OCI-M1 (cell line): ENCODE measurements around the gene ARSJ.
"Not testable (repeated sequence)": the region's sequence is repeated elsewhere in the genome, so short reads cannot be mapped to it uniquely, and the experiment has no call there.

Experiments used
- DNase-seq: peaks from one replicate; lab custom pipeline; 2025; lab: John Stamatoyannopoulos, UW

Gene ARSJ

DNA sequence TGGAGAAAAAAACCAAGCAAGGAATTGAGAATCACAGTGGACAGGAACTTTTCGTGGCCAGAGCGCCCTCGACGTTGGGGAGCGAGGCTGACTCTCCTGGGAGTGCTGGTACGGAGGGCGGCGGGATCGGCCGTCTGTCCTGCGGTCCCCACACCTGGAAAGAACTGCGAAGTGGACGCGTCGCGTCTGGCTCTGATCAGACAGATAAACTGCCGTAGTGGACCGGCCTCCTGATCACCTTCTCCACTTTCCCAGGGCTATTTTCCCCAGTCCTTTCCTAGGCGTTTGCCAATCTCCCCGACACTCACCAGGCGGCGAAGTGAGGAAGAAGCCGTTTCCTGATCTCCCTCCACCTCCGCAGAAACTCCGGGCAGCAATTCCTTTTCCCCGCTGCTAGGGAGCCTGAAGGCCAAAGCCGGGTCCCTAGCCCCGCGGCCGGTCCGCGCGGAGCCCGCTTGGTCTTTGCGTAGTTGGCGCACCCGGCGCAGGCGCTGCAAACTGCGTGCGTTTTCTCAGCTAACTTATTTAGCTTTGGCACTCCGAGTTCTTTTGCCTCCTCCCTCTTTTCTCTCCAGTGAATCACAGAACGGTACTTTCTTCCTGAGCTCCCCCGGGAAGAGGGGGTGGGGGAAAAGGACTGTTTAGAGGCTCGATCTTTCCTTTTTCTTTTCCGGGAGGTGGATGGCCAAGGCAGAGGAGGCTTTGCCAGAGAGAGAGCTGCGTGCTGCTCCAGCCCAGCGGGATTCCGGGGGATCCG lies at the start of gene ARSJ:
ARSJ (minus strand) TSS at position 500 of the 757 bp plus-strand sequence. CDS start 813 bp downstream, outside the sequence.
- no peak for DNase-seq

DNA sequence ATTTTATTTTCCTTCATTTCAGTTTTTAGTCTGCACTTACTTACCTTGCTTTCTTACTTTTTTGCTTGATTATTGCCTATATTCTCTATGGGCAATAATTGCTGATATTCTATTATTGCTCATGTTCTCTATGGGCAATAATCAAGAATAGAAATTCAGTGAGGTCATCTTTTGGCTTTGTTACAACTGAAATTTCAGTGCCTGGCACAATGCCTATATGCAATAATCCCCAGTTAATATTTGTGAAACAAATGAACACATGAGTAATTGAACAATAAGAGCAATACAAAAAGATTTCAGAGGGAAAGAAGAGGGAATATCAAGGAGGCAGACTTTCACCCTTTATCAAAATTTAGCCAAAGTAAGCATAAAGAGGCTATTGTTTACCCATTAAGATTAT lies 48.6 kb upstream of the ARSJ start:
- DNase-seq = no peak

DNA sequence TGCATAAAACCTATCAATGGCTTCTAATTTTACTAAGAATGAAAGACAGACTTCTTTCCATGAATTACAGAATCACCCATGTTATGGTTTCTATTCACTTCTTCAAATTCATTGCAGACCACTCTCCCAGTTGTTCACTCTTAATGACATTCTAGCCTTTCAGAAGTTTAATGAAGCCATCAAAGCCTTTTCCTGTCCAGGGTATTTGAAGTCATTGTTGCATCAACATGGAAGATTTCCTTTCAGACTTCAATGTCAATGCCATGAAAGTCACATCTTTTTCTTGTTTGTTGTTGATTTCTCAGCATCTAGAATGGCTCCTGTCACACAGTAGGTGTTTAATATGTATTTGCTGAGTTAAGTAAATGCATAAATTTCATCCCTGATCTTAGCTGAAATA lies 48.1 kb upstream of the ARSJ start:
- peak; percentile 5 for DNase-seq

DNA sequence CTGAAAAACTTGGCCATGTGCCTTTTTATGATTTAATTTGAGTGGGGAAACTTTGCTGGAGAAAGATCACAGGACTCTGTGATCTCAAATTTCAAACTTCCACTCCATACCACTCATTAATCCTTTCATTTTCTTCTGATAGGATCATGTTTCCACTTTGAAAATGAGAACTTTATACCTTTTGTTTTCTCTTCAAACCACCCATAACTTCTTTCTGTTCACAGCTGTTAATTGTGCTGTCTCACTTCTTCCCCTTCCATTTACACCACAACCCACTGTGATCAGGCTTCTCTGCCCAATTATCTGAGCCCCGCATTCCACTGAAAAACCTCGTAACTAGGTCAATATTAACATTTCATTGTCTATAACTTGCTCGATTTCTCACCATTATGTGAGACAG lies 47.0 kb upstream of the ARSJ start:
- DNase-seq = no peak

DNA sequence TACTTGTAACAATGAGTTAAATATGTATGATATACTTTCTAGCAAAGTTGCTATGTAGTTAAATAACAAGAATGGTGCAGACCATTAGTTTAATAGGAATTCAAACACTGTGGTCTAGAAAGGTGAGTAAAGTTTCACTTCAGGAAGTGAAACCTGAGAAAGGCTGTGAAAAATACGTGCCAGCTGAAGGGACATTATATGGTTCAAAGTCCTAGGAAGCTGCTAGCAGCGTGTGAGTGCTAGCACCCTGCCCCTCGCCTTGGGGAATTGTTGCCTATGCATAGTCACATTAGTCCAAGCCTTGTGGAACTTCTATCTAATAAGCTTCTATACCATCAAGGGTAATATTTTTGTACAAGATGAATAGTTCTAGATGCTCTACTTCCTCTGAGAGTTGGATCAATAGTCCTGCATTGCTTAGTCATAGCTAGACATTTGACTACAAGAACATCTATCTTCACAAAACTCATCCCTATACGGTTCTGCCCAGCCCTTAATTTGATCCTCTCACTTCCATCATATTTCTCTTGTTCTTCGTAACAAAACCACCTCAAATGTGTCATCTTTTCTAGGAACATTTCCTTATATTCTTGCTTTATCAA lies 45.8 kb upstream of the ARSJ start:
- no peak for DNase-seq

DNA sequence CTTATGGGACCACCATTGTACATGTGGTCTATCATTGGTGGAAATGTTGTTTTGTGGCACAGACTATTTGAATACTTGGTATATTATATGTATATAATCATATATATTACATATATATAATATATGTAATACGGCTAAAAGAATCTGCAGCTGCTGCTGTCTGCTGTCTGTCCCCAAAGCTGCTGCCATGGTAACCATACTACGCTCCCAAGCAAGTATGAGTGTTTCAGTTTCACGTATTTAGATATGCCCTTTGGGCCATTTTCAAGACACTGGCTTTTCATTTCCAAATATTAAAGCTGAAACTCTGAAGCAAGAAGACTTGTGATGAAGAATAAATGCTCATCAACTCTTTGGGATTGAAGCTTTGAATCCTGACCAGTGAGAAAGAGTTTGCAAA lies 42.0 kb upstream of the ARSJ start:
- no peak for DNase-seq

DNA sequence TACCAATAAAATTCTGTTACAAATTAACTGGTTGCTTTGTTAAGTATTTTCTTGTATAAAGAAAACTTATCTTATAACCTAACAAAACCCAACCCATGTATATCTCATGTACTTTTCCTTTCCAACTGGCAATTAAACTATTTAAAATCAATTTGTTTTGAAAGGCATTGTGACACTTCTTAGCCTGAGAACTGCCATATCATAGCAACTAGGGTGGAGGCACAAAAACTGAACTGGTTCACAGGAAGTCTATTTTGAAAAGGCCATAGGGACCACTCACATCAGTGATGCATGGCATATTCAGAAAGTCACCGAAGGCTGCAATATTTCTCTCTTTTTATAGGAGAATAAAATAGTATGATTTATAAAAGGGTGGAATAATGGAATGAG lies 40.5 kb upstream of the ARSJ start:
- DNase-seq = no peak

DNA sequence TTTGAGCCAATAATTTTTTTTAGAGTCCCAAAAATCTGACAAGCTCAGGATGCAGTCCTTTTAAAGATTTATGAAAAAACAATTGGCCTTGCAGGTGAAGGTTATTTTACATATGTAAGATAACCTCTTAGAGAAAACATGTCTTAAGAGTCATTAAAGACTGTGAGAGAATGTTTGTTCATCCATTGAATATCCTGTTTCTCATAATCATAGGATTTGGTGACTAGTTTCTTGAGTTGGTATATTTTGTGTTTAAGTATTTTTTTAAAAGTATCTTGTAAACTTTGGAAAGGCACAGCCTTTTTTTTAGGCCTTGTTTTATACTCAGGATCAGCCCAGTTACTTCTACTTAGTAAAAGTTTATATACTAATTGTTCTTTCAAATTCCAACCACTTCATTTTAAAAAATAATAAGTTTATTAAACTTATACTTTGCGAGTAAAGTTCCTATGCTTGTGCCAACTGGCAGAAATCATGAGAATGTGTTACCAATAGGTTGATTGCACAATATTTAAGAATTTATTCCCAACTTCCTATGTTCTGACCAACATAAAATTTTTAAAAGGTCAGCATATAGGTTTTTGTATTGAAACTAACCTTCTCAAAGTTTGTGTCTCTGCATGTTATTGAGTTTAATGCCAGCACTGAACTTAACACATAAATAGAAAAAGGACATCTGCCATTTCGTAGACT lies 40.0 kb upstream of the ARSJ start:
- DNase-seq = no peak

DNA sequence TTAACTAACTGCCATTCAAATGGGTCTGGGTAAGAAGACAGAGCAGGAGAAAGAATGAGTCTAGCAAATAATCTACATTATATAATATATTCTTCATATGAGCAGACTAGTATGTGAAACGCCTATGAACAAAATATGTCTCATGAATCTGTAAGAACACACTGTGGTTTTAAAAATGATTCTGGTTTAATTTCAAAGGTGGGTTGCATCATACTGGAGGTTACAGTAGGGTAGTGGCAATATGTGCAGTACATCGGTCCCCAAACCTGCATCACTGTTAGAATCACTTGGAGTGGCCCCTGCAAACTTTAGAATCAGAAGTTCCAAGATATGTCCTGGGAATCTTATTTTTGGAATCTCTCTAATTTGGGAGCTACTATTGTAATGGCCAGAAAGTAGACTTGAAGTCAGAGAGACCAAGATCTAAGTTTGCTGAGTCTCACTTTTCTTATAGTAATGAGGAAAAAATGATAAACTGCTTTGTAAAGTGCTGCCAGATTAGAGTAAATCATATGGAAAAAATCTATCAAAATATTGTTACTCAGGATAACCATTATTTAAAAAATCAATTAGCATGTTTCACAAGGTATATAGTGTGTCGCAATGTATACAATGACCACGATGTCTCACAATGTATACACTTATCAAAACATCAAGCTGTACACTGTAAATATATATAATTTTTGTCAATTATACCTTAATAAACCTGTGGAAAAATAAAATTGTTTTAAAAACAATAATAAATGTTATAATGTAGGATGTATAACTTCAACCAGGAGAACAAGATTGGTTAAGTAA lies 37.9 kb upstream of the ARSJ start:
- DNase-seq = peak; percentile 16

DNA sequence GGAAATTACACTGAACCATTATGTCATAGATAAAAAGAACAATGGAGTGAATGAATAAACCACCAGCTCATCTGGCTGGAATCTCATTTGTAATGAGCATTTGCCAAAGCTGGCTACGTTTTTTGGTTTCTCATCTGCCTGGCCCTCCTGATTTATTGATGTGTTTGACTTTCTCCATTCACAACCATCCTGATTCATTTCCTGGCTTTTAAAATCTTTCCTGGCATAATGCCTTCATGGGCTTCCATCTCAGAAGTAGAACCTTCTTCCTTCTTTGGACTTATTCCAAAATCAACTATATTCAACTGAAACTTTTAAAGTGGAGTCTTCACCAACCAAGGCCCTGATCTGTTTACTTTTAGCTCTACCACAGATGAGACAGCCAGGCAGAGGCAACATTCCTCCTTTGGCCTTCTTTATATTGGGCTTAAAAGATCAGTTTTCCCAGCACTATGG lies 36.0 kb upstream of the ARSJ start:
- no peak for DNase-seq

DNA sequence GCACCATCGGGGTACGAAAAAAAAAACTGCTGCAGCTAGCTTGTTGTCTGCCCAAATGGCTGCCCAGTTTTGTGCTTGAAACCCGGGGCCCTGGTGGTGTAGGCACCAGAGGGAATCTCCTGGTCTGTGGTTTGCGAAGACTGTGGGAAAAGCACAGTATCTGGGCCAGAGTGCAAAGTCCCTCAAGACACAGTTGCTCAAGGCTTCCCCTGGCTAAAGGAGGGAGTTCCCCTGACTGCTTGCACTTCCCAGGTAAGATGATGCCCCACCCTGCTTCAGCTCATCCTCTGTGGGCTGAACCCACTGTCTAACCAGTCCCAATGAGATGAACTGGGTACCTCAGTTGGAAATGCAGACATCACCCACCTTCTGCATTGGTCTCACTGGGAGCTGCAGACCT lies 33.8 kb upstream of the ARSJ start:
- not testable (repeated sequence) for DNase-seq

DNA sequence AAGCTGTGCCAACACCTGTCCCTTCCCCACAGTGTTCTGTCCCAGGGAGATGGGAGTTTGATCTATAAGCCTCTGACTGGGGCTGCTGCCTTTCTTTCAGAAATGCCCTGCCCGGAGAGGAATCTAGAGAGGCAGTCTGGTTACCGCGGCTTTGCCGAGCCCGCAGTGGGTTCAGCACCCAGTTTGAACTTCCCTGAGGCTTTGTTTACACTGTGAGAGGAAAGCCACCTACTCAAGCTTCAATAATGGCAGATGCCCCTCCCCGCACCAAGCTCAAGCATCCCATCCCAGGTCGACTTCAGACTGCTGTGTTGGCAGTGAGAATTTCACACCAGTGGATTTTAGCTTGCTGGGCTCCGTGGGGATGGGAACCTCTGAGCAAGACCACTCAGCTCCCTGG lies 33.3 kb upstream of the ARSJ start:
- no peak for DNase-seq

DNA sequence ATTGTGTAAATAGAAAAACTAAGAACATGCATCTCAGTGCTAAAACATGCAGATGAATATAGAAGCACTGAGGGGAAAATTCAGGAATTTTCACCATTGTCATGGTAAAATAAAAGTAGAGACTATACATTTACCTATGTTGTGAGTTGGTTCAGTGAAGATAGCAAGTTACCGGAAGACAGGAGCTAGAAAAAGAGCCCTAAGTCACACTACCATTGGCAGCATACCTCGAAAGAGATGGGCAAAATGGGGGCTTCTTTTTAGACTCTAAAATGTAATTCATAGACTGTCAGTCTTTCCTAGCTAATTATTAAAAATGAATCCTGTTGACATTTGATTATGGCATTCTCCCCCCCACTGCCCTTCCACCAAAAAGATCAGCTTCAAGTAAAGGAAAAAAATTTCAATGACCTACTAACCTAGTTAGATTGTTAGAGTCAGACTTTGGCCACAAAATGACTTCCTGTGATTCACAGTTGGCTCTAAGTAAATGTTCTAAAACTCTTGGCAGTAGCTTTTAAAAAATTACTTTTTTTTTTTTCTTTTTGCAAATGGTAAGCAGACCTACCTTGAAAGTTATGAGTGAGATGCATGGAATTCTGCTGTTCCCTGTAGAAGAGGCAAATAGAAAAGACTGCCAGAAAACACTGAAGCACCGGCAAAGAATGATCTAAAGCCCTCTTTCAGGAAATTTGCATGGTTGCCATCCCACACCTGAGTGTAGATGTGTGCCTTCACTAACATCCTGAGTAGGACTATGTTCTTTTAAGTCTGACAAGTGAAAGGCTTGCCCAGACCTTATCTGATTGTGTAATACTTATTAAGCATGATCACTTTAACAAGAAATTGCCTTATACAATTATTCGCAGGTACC lies 26.4 kb upstream of the ARSJ start:
- no peak for DNase-seq

DNA sequence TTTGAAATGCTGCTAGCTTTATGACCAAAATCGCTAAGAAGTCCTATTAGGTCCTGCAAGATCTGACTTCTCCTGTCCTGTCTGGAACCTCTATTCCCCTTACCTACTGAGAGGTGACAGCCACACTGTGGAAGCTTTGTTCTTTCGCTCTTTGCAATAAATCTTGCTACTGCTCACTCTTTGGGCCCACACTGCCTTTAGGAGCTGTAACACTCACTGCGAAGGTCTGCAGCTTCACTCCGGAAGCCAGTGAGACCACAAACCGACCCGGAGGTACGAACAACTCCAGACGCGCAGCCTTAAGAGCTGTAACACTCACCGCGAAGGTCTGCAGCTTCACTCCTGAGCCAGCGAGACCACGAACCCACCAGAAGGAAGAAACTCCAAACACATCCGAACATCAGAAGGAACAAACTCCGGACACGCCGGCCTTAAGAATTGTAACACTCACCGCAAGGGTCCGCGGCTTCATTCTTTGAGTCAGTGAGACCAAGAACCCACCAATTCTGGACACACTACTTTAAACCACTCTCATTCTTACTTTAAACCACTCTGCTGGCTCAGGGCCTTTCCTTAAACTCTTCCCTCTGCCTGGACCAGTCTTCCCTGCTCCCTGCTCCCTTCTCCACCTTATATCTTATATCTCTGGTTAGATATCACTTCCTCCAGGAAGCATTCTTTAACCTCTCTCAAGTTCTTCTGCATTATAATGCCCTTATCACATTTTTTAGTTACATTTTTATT lies 25.2 kb upstream of the ARSJ start:
- DNase-seq = not testable (repeated sequence)

DNA sequence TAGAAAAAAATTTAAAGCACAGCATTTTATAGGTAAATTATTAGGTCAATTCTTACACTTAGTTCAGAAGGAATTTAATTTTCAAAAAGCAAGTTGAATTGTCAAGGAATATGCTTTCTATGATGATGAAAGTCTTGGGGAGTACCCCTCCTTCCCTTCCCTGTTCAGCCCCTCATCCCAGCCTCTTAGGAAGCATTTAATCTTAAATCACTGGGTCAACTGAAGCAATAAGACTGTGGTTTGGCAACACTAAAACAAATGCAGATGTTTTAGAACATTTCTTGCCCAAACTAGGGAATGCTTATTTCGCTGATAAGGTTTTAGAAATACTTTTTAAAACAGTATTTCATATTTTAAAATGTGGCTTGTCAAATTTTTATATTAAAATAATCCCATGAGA lies 19.1 kb upstream of the ARSJ start:
- no peak for DNase-seq

DNA sequence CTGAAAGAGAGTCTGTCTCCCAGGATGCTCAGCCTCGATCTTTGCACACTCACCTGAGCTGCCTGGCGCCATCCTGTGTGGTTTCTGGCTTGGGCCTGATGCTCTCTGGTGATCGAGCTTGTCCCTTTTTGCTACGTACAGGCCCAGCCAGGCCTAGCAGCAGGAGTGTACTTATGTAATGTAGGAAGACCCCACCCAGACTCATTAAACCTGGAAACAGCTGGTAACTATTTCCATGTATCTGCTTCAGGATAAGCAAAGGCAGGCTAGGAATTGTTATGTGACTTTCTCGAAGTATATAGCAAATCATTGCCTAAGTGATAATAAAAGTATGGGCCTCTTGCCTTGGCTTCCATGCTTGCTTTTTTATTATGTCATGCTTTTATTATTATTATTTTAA lies 18.6 kb upstream of the ARSJ start:
- no peak for DNase-seq

DNA sequence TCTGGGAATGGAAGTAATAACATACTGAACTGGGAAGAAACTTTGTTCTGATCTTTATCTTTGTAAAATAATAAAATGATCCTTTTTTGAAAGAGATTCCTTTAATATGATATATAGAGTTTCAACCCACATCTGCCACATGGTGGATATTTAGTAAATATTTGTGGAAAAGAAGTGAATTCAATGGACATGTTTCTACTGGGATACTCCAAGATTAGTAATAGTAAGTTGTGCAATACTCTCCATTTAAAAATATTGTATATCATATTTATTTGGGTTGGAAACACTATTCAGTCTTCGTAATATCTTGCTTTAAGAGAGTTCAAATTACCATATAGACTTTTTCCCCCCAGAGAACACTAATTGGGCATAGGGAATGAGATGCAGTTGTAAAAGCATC lies 17.8 kb upstream of the ARSJ start:
- no peak for DNase-seq

DNA sequence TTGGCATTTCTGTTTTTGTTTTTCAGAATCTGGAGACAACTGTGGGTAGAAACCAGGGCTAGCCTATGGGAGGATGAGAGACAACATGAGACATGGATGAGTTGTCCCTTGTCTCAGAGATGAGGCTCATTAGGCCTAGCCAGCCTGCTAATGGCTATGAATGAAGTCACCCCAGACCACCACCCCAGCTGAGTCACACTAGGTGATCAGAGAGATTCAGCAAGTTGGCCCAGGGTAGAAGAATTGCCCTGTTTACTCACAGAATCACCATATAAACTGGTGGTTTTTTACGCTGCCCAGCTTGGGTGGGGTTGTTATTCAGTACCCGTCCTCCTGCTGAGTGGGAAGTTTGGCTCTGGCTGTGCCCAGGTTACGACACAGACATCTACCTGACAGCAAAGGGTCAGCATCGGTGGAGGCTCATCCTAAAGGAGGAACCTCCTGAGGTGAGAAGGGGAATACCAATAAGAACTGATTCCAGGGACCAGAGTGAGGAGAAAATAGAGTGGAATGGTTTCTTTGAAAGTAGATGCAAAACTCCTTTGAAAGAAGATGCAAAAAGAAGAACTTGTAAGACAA lies 17.2 kb upstream of the ARSJ start:
- no peak for DNase-seq

DNA sequence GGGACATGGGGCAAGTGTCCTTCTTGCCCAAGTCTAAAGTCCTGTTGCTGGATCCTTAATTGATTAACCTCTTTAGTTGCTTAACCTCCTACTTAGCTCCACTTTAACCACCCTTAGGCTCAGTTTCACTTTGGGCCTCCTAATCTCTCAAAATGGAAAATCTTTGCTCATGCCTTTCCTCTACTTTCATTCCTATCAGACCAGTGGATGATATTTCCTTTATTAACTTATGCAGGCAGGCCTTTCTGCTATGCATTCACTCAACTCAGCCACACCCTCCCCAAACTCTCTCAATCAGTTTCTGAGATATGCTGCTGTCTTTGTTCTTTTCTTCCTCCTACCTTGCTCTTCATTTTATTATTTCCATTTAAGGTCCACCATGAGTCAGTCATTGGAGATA lies 14.4 kb upstream of the ARSJ start:
- DNase-seq = no peak

DNA sequence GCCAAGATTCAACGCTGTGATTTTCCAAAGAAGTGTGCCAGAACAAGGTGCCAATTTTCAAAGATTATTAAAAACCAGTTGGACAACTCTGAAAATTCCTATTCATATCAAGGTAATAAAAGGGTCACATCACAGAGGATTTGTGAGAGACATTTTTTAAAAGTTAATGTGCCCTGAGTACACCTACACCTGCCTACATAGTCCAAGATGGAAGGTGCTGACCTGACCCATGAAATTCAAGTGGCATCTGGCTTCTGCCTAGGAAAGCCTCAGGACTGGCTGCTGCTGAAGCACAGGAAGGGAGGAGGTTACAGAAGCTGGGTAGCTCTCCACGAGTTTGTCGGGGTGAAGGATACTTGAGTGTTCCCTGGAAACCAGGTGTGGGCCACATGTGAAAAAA lies 11.4 kb upstream of the ARSJ start:
- no peak for DNase-seq
